ENCODE measurements around the gene GALNT3. TPM values are rescaled to one million over a fixed set of nuclear protein-coding genes. Genes with fewer than 3 reads are reported as not detected.

Gene GALNT3
- total and polyA plus RNA-seq, 2 experiments from 2014 or later, result 0.40 to 1.1 TPM

GRCh38 chr2:165716091-165716490, 78.0 kb downstream of the GALNT3 start:
- TF ChIP-seq EZH2phosphoT487 (IDR thresholded peaks at IDR 0.05; ENCODE audit: insufficient read depth, low read depth), result no peak
- TF ChIP-seq EZH2 (IDR thresholded peaks at IDR 0.05; ENCODE audit: insufficient read depth, poor library complexity, severe bottlenecking), result no peak
- Histone ChIP-seq H3K9me3 (ENCODE audit: low read depth) (no peaks in the 10 kb centered on the region), H3K9ac (no peak overlapping the region), H3K9me2 (ENCODE audit: insufficient read depth) (no peaks in the 10 kb centered on the region; the same call in 1 of the 2 replicates), H3K36me3 (ENCODE audit: low read depth) (no peaks in the 10 kb centered on the region), H3K27me3 (replicated peaks; ENCODE audit: insufficient read depth) (no peaks in the 10 kb centered on the region), H3K79me2 (ENCODE audit: insufficient read depth) (no peaks in the 10 kb centered on the region), H4K20me1 (ENCODE audit: insufficient read depth) (no peaks in the 10 kb centered on the region), H3K4me3 (no peak overlapping the region), H3F3A (ENCODE audit: insufficient read depth) (peaks cover 13% of the 10 kb centered on the region), H3K4me1 (ENCODE audit: insufficient read depth) (peaks cover 13% of the 10 kb centered on the region), H3K4me2 (ENCODE audit: unreplicated experiment) (no peak overlapping the region), H3K27ac (no peak overlapping the region), H2AFZ (no peak overlapping the region)
- DNase-seq, result no peak
- WGBS, 2 experiments (ENCODE audit: low coverage in 1 of 2, low lambda C conversion rate in 2 of 2, missing lambda C conversion rate in 2 of 2), result 23 to 32% methylated on average over 1 of the region's 1 CpG
- in situ Hi-C loops (cut with MboI), result no loop called here

- H3K36me3 ChIP-seq (ENCODE audit: low read depth), result no peaks in the 10 kb centered on the region
- no peaks in the 10 kb centered on the region for H3K4me1 ChIP-seq (ENCODE audit: insufficient read depth)
- H4K20me1 ChIP-seq (ENCODE audit: insufficient read depth), result no peaks in the 10 kb centered on the region
- H3K4me3 ChIP-seq, result no peak overlapping the region
- H3K27ac ChIP-seq, result no peak overlapping the region
- no peak overlapping the region for H3K9ac ChIP-seq
- no peaks in the 10 kb centered on the region for H3K27me3 ChIP-seq (replicated peaks; ENCODE audit: insufficient read depth)
- TF ChIP-seq EZH2 (IDR thresholded peaks at IDR 0.05; ENCODE audit: insufficient read depth, poor library complexity, severe bottlenecking) (no peak), EZH2phosphoT487 (IDR thresholded peaks at IDR 0.05; ENCODE audit: insufficient read depth, low read depth) (no peak)
- in situ Hi-C loops (cut with MboI), result no loop called here
- no peaks in the 10 kb centered on the region for H3F3A ChIP-seq (ENCODE audit: insufficient read depth)
- no peaks in the 10 kb centered on the region for H3K9me3 ChIP-seq (ENCODE audit: low read depth)
- DNase-seq, result no peak
- H3K9me2 ChIP-seq (ENCODE audit: insufficient read depth), result no peaks in the 10 kb centered on the region
- 63 to 70% methylated on average over 3 of the region's 3 CpGs for WGBS, 2 experiments (ENCODE audit: low coverage in 1 of 2, low lambda C conversion rate in 2 of 2, missing lambda C conversion rate in 2 of 2)
- H2AFZ ChIP-seq, result no peak overlapping the region
- H3K79me2 ChIP-seq (ENCODE audit: insufficient read depth), result no peaks in the 10 kb centered on the region
- no peak overlapping the region for H3K4me2 ChIP-seq (ENCODE audit: unreplicated experiment)
Observed at GRCh38 chr2:165706960-165707487, 87.0 kb downstream of the GALNT3 start.

- in situ Hi-C loops (cut with MboI), result no loop called here
- DNase-seq, result no peak
Observed at GRCh38 chr2:165701147-165701546, 92.9 kb downstream of the GALNT3 start.

GRCh38 chr2:165700531-165700930, 93.5 kb downstream of the GALNT3 start:
- Histone ChIP-seq H3K4me3 (no peak overlapping the region), H3K9ac (no peak overlapping the region), H3F3A (ENCODE audit: insufficient read depth) (no peaks in the 10 kb centered on the region), H3K79me2 (ENCODE audit: insufficient read depth) (no peaks in the 10 kb centered on the region), H4K20me1 (ENCODE audit: insufficient read depth) (no peaks in the 10 kb centered on the region), H3K4me2 (ENCODE audit: unreplicated experiment) (no peak overlapping the region), H3K9me2 (ENCODE audit: insufficient read depth) (no peaks in the 10 kb centered on the region), H3K27me3 (replicated peaks; ENCODE audit: insufficient read depth) (no peaks in the 10 kb centered on the region; the same call in 1 of the 2 replicates), H3K9me3 (ENCODE audit: low read depth) (no peaks in the 10 kb centered on the region), H3K27ac (no peak overlapping the region), H3K36me3 (ENCODE audit: low read depth) (no peaks in the 10 kb centered on the region), H3K4me1 (ENCODE audit: insufficient read depth) (no peaks in the 10 kb centered on the region), H2AFZ (no peak overlapping the region)
- TF ChIP-seq EZH2 (IDR thresholded peaks at IDR 0.05; ENCODE audit: insufficient read depth, poor library complexity, severe bottlenecking) (no peak), EZH2phosphoT487 (IDR thresholded peaks at IDR 0.05; ENCODE audit: insufficient read depth, low read depth) (no peak)
- in situ Hi-C loops (cut with MboI), result no loop called here
- 40 to 43% methylated on average over 5 of the region's 5 CpGs for WGBS, 2 experiments (ENCODE audit: low coverage in 1 of 2, low lambda C conversion rate in 2 of 2, missing lambda C conversion rate in 2 of 2)
- DNase-seq, result no peak

More at GRCh38 chr2:165701147-165701546, 92.9 kb downstream of the GALNT3 start:
- TF ChIP-seq EZH2 (IDR thresholded peaks at IDR 0.05; ENCODE audit: insufficient read depth, poor library complexity, severe bottlenecking) (no peak), EZH2phosphoT487 (IDR thresholded peaks at IDR 0.05; ENCODE audit: insufficient read depth, low read depth) (no peak)
- H3K27ac ChIP-seq, result no peak overlapping the region
- no peak overlapping the region for H3K4me2 ChIP-seq (ENCODE audit: unreplicated experiment)
- H3K9me3 ChIP-seq (ENCODE audit: low read depth), result no peaks in the 10 kb centered on the region
- no peaks in the 10 kb centered on the region for H3K9me2 ChIP-seq (ENCODE audit: insufficient read depth)
- no peak overlapping the region for H3K9ac ChIP-seq
- H3K4me3 ChIP-seq, result no peak overlapping the region
- no peaks in the 10 kb centered on the region for H3K4me1 ChIP-seq (ENCODE audit: insufficient read depth)
- 35 to 37% methylated on average over 6 of the region's 6 CpGs for WGBS, 2 experiments (ENCODE audit: low coverage in 1 of 2, low lambda C conversion rate in 2 of 2, missing lambda C conversion rate in 2 of 2)
- H3K36me3 ChIP-seq (ENCODE audit: low read depth), result no peaks in the 10 kb centered on the region
- H4K20me1 ChIP-seq (ENCODE audit: insufficient read depth), result no peaks in the 10 kb centered on the region
- no peaks in the 10 kb centered on the region; the same call in 1 of the 2 replicates for H3K27me3 ChIP-seq (replicated peaks; ENCODE audit: insufficient read depth)
- no peak overlapping the region for H2AFZ ChIP-seq
- no peaks in the 10 kb centered on the region for H3F3A ChIP-seq (ENCODE audit: insufficient read depth)
- no peaks in the 10 kb centered on the region for H3K79me2 ChIP-seq (ENCODE audit: insufficient read depth)
